IMR-90 (cell line): ENCODE measurements around the gene GLG1. TPM values are rescaled to one million over a fixed set of nuclear protein-coding genes. Genes with fewer than 3 reads are reported as not detected.

Experiments used
- ATAC-seq: fragments of 200-7000 bp; cut with Tn5 transposase; 2 replicates; pipeline ENCODE4 v1.9.1; 2020; ENCODE audit warnings: low read depth, mild to moderate bottlenecking, moderate library complexity
- BruUV-seq: library from RNA; stranded (reverse); fragments of 400-500 nt; replicated peaks from 2 replicates; lab custom pipeline; 2021; lab: Mats Ljungman, UMichigan
- CTCF ChIA-PET: fragments of 300-600 bp; formaldehyde crosslinking; extraction: SDS; loops from one replicate; lab custom pipeline; 2021; ENCODE audit warnings: antibody characterized with exemption; lab: Yijun Ruan, JAX
- POLR2A ChIA-PET: fragments of 300-600 bp; sonication (Branson Sonifier 250); formaldehyde crosslinking; loops from one replicate; lab custom pipeline; 2022; ENCODE audit warnings: antibody characterized with exemption; ENCODE audit not compliant: unreplicated experiment; lab: Charles Lee
- DNase-seq: peaks from one replicate; pipeline ENCODE4 v3.0.0; 2013
- H2AFZ ChIP-seq: replicated peaks from 2 replicates; pipeline ENCODE3; 2013; ENCODE audit warnings: low read length, mild to moderate bottlenecking; ENCODE audit not compliant: poor library complexity
- H2AK5ac ChIP-seq: 2 replicates; pipeline ENCODE4 v1.6.1; 2013; ENCODE audit warnings: low read depth, low read length, inconsistent platforms
- H2AK9ac ChIP-seq: replicated peaks from 2 replicates; pipeline ENCODE3; 2013; ENCODE audit warnings: mild to moderate bottlenecking, low read depth, low read length, moderate library complexity; ENCODE audit not compliant: poor library complexity
- H2BK120ac ChIP-seq: 2 replicates; pipeline ENCODE4 v1.6.1; 2013; ENCODE audit warnings: low read depth, low read length, inconsistent platforms
- H2BK15ac ChIP-seq: 3 replicates; pipeline ENCODE4 v1.6.1; 2013; ENCODE audit warnings: low read depth, low read length, inconsistent platforms
- H2BK20ac ChIP-seq: 2 replicates; pipeline ENCODE4 v1.6.1; 2013; ENCODE audit warnings: low read depth, mild to moderate bottlenecking, inconsistent platforms, low read length, moderate library complexity
- H2BK5ac ChIP-seq: 2 replicates; pipeline ENCODE4 v1.6.1; 2013; ENCODE audit warnings: mild to moderate bottlenecking, low read depth, low read length, inconsistent platforms; ENCODE audit not compliant: poor library complexity, severe bottlenecking
- H3K14ac ChIP-seq: replicated peaks from 2 replicates; pipeline ENCODE4 v1.6.1; 2013; ENCODE audit warnings: low read depth, low read length, inconsistent platforms
- H3K18ac ChIP-seq: 2 replicates; pipeline ENCODE4 v1.6.1; 2013; ENCODE audit warnings: low read depth, low read length, control low read depth
- H3K23ac ChIP-seq: 2 replicates; pipeline ENCODE4 v1.6.1; 2013; ENCODE audit warnings: low read depth, low read length, inconsistent platforms
- H3K27ac ChIP-seq: 2 replicates; pipeline ENCODE4 v1.5.1; 2013; ENCODE audit warnings: mild to moderate bottlenecking, control low read depth, low read length; ENCODE audit not compliant: insufficient read depth
- H3K27me3 ChIP-seq: 2 replicates; pipeline ENCODE4 v1.6.1; 2013; ENCODE audit warnings: low read length; ENCODE audit not compliant: control insufficient read depth, insufficient read depth
- H3K36me3 ChIP-seq: 2 replicates; pipeline ENCODE4 v1.6.1; 2013; ENCODE audit warnings: low read length, mixed read lengths; ENCODE audit not compliant: control insufficient read depth, insufficient read depth
- H3K4ac ChIP-seq: 2 replicates; pipeline ENCODE4 v1.6.1; 2013; ENCODE audit warnings: low read depth, low read length, inconsistent platforms
- H3K4me1 ChIP-seq: 2 replicates; pipeline ENCODE4 v1.6.1; 2013; ENCODE audit warnings: low read length, mixed read lengths; ENCODE audit not compliant: control insufficient read depth, insufficient read depth
- H3K4me2 ChIP-seq: 2 replicates; pipeline ENCODE4 v1.6.1; 2013; ENCODE audit warnings: low read depth, mild to moderate bottlenecking, control low read depth, low read length, moderate library complexity
- H3K4me3 ChIP-seq: 2 replicates; pipeline ENCODE4 v1.5.1; 2013; ENCODE audit warnings: low read depth, mild to moderate bottlenecking, control low read depth, low read length, moderate library complexity; ENCODE audit not compliant: insufficient read depth
- H3K56ac ChIP-seq: 2 replicates; pipeline ENCODE4 v1.6.1; 2013; ENCODE audit warnings: low read length, inconsistent platforms; ENCODE audit not compliant: insufficient read depth; ENCODE audit errors: extremely low read depth
- H3K79me1 ChIP-seq, 2 experiments: 2 replicates each; pipeline ENCODE4 v1.6.1; 2013; ENCODE audit warnings: low read length in 2 of 2, inconsistent platforms in 1 of 2, low read depth in 1 of 2
- H3K9ac ChIP-seq: 2 replicates; pipeline ENCODE4 v1.6.1; 2013; ENCODE audit warnings: low read depth, low read length, control low read depth
- H3K9me1 ChIP-seq: 2 replicates; pipeline ENCODE4 v1.6.1; 2013; ENCODE audit warnings: low read length, inconsistent platforms; ENCODE audit not compliant: insufficient read depth
- H3K9me3 ChIP-seq: 2 replicates; pipeline ENCODE4 v1.6.1; 2013; ENCODE audit warnings: low read length; ENCODE audit not compliant: control insufficient read depth, insufficient read depth
- H4K20me1 ChIP-seq: 2 replicates; pipeline ENCODE4 v1.6.1; 2013; ENCODE audit warnings: low read length, inconsistent platforms; ENCODE audit not compliant: insufficient read depth
- H4K5ac ChIP-seq: 2 replicates; pipeline ENCODE4 v1.6.1; 2013; ENCODE audit warnings: mild to moderate bottlenecking, low read depth, low read length, control low read depth
- H4K8ac ChIP-seq, 2 experiments: 2 replicates each; pipeline ENCODE4 v1.6.1; 2013; ENCODE audit warnings: low read depth in 2 of 2, low read length in 2 of 2, control low read depth in 1 of 2, inconsistent platforms in 1 of 2
- H4K91ac ChIP-seq: 2 replicates; pipeline ENCODE4 v1.6.1; 2013; ENCODE audit warnings: low read depth, low read length, inconsistent platforms; ENCODE audit not compliant: insufficient read depth
- MAFK ChIP-seq: IDR thresholded peaks from 2 replicates; pipeline ENCODE4 v1.6.1; 2012; ENCODE audit warnings: low read depth, low read length, improper control_type of control experiment
- WGBS, 2 experiments: methylation state at CpG; one replicate each; pipeline versions ENCODE4 v1.1.5 to v1.1.7; 2013; ENCODE audit warnings: missing lambda C conversion rate in 2 of 2; ENCODE audit not compliant: insufficient read length in 1 of 2; ENCODE audit errors: extremely low coverage in 2 of 2; 5-methylcytosine and 5-hydroxymethylcytosine counted together
- dilution Hi-C: fragments of 300-500 bp; cut with HindIII; formaldehyde crosslinking; loops from one replicate; pipeline ENCODE4 v1.14.3; 2018; ENCODE audit warnings: low sequenced_read_pairs; ENCODE audit not compliant: unreplicated experiment
- in situ Hi-C: fragments of 300-500 bp; cut with MboI; formaldehyde crosslinking; loops from 3 replicates; pipeline ENCODE4 v1.14.3; 2019; ENCODE audit warnings: low sequenced_read_pairs, inconsistent platforms, mixed read lengths
- intact Hi-C: fragments of 100-400 bp; cut with micrococcal nuclease; formaldehyde crosslinking; loops from 2 replicates; pipeline ENCODE4 v1.10.0; 2022
- polyA plus RNA-seq, 3 experiments: library from polyadenylated mRNA; depleted of rRNA; stranded (reverse); fragments of >200 nt; gene quantifications; 2 replicates each; pipeline ENCODE4 v1.2.3, GENCODE V29; 2012; ENCODE audit warnings: low replicate concordance in 1 of 3
- total RNA-seq: library from RNA; depleted of rRNA; stranded (reverse); fragments of >200 nt; gene quantifications from 2 replicates; pipeline ENCODE4 v1.2.3, GENCODE V29; 2012

Gene GLG1
- total and polyA plus RNA-seq, 2 of the 4 experiments (the other 2 are of a cell fraction): 91.0 to 107 TPM

DNA sequence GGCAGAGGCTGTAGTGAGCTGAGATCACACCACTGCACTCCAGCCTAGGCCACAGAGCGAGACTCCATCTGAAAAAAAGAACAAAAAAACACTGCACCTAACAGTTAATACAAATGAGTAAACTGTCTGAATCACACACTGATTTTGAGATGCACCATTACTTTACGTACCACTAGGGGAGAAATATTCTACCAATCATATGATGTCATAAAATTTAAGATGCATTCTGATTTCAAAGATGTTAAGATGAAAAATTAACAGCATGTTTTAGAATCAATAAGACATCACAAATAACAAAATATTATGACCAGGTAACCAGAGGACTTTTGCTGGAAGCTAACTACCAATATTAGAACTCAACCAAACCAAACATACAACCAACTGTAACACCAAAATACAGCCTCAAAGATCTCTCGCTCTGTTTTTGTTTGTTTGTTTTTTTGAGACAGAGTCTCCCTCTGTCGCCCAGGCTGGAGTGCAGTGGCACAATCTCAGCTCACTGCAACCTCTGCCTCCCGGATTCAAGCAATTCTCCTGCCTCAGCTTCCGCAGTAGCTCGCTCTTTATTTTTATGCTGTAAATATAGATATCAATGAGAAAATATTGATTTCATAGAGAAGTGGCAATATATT lies 31.6 kb downstream of the GLG1 start:
- Histone ChIP-seq H3K9me1 (peaks cover 11% of the 10 kb centered on the region), H2BK5ac (no peak overlapping the region), H4K20me1 (peaks cover 90% of the 10 kb centered on the region), H3K4me1 (peaks cover 6% of the 10 kb centered on the region), H3K4ac (no peak overlapping the region), H3K79me1 (peaks cover 36 to 77% of the 10 kb centered on the region in 2 experiments), H4K8ac (no peak overlapping the region), H3K27ac (no peak overlapping the region), H2AK5ac (no peak overlapping the region), H3K9ac (no peak overlapping the region), H2AK9ac (no peak overlapping the region), H3K9me3 (no peaks in the 10 kb centered on the region), H2BK120ac (no peak overlapping the region), H2AFZ (no peak overlapping the region), H3K36me3 (no peaks in the 10 kb centered on the region), H3K4me3 (no peak overlapping the region), H3K4me2 (no peak overlapping the region), H4K5ac (no peak overlapping the region), H3K23ac (no peak overlapping the region), H2BK20ac (no peak overlapping the region), H4K91ac (no peak overlapping the region), H3K56ac (no peak overlapping the region), H3K18ac (no peak overlapping the region), H3K14ac (no peak overlapping the region), H2BK15ac (no peak overlapping the region), H3K27me3 (no peaks in the 10 kb centered on the region)
- no peak for ATAC-seq
- TF ChIP-seq MAFK: no peak
- ChIA-PET POLR2A (no interaction called here), CTCF (interaction anchor here (0.5 to 0.6 kb wide), 2 partner anchors 11 to 22 kb away, joined by 3 to 4 read pairs; no protein-coding TSS in a partner anchor)
- in situ Hi-C loops (no loop called here), intact Hi-C loops (no loop called here), dilution Hi-C loops (no loop called here)
- no TSS peak for BruUV-seq
- no peak for DNase-seq
- no CpG with 5 or more reads among the region's 7 CpGs for WGBS, 2 experiments
